Measurements from ENCODE around the gene DLG2.

Gene DLG2

DNA sequence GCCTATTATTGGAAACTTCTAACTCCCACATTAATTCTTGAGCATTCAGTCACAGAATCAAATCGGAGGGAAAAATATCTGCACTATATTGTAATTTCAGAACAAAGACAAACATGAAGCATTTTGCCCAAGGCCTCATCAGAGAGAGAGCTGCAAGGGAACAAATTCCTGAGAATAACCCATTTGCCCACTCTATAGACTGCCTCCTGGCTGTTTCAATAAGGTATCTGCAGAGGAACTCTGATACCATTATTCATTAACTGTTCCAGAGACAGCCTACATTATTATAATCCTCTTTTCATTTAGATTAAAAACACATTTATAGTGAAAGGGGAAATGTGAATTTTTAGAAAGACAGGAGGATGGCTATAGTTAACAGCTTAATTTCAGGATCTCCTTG is 663.9 kb downstream of the DLG2 start:
- DNase-seq: no peak

DNA sequence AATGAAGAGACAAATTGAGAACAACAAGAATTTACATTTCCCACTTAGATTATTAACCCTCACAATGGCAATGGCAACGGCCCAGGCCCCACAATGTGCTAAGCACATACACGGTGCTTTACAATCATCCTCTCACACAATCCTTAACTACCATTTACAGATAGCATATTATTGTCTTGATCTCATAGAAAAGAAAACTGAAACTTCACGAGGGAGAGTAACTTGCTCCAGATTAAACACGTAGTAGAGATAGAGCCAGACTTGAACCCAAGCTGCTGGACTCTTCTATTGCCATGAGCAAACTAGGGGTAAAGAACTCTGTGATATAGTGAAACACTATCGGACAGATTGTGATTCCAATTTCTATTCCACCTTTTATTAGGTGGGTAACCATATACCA is 665.1 kb downstream of the DLG2 start:
- no peak for DNase-seq

DNA sequence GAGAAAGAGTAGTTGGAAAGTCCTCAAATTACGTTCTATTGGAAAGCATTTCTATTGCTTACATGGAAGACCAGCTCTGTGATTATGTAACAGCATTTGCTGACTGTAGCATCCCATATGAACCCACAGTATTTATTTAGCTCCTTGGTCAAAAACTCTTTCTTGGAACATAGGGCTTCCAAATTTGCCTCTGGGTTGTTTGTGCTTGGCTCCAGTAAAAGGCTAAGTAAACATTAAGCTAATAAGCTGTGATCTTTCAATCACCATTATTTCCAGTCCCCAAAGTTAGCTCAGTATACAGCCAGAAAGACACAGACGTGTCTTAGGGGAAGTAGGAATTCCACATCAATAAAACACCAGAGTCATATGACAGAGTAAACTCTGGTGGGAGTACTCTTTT is 668.8 kb downstream of the DLG2 start:
- no peak for DNase-seq

DNA sequence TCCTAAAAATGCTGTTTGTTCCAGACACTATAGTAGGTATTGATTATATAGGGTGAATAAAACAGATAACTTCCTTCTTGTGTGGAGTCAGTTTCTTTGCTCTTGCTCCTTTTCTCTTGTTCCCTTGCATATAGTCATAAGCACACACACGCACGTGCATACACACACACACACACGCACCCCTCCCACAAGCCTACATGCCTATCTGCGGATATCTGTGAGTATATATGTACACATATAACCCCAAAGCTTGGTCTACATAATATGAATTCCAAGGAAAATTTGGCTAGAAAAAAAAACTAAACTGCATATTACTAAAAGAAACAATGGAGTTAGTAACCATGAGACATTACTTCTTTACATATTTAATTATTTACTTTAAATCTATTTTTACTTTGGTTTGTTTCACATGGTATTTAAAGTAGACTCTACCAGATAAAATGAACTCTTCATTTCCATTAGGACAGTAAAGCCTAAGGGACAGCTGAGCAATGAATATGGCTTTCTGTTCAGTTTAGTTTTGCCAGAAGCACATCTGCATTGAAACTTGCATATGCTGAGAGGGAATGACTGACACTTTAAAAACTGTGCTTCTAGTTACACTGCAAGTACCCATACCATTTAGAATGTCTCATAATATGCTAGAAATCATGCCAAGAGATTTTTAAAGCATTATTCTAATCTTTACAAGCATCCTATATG is 676.4 kb downstream of the DLG2 start:
- DNase-seq: no peak

DNA sequence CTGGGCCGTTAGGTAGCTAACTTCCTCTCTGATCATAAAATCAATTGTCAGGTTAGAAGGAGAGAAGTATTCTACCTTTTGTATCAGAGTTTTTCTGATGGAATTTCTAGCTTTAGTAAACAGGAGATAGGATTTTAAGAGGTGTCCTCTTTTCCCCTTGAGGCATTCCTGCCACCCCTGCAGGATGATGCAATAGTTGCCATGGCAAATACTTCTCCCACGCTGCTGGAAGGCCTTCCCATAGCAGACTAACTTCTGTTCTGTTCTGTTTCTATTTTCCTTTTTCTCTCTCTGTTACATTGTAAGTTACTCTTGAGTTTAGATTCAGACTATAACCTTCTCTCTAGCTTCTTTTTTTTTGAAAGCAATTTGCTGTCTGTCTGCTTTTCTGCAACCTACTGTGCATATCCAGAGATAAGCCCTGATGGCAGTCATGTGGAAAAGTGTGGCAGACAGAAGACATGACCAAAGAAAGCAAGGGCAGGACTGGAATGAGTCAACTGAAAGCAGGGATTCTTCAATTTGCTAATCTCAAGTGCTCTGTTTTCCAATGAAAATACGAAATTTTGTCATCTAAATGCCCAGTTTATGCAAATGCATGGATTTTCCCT is 679.1 kb downstream of the DLG2 start:
- DNase-seq: no peak

DNA sequence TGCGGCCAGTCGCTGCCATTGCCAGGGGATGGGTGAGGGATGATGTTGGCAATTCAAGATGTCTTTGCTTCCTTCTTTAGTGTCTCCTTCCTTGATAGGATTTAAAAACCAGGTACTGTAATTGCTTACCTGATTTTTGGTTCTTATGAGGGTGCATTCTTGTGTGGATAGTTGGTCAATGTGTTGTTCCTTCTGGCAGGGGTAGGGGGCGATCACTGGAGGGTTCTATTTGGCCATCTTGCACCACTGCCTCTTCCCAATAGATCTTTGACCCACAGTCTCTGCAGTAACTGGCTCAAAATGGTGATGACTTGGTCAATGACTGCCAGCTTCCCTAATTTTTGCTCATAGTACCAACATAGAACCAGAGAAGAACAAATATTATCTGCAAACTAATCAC is 680.1 kb downstream of the DLG2 start:
- DNase-seq: no peak

DNA sequence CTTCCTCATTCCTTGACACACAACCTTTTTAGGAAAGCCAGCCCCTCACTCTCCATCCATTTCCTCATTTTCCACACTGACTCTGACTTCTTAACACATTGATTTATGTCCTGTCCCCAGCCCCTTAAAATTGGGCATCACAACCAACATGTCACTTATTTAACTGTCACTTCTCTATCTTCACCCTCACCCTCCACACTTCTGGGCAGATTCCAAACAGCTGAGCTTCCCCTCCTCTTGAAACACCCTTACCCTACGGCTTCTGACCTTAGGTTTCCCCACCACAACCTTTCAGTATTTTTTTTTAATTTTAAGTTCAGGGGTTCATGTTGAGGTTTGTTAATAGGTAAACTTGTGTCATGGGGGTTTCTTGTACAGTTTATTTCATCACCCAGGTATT is 696.3 kb downstream of the DLG2 start:
- no peak for DNase-seq

DNA sequence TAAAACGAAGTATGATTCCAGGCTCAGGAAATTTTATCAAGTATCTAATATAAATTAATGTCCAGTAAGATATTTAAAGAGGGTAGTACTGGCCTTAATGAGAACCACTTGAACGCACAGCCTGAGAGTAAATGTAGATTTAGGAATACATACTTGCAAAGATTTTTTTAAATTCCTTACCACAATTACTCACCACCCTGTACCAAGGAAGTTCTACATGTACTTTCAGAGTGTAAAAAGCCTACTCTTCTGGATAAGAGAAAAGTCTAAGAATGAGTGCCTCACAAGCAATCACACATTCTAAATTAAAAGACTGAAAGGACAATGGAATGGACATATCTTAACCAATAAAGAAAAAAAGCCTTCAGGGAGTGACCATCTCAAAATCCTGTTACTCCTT is 697.4 kb downstream of the DLG2 start:
- no peak for DNase-seq

DNA sequence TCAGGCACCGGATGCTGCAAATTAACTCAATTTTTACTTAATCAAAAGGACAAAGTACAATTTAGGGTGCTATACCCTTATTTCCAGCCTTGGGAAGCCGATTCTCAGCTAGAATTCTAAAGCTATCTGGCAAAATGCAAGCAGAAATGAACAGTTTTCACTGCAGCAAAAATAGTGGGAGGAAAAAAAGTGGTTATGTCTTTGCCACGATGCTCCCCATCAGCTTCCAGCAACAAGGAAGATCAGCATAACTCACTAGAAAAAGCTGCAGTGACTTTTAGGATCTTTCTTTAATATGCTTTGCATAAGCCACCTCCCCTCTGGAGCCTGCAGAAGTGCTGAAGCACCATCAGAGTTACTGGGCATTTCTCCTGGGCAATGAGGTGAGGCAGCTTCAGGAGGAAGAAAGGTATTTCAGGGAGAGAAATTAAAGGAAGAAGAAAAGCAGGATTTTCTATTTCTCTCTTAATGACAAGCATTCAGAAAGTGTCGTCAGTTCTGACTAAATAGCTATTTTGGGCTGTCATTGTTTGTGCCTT is 702.9 kb downstream of the DLG2 start:
- DNase-seq: no peak

DNA sequence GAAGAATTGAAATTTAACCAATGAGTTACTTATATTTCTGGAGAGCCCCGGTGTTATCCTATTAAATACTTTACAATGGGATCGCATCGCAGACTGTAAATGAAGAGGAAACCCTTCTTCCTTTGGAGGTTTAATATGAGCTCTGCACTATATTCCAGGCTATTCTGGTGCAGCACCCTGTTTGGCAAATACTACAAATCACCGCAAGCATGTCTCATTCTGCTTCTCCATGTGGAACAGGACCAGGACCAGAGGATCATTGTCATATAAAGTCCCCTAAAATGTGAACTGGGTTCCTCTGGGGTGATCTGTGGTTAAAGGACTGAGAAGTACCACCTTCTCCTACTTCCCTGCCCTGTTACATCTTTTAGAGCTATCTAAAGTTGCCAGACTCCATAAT is 703.7 kb downstream of the DLG2 start:
- DNase-seq: no peak

DNA sequence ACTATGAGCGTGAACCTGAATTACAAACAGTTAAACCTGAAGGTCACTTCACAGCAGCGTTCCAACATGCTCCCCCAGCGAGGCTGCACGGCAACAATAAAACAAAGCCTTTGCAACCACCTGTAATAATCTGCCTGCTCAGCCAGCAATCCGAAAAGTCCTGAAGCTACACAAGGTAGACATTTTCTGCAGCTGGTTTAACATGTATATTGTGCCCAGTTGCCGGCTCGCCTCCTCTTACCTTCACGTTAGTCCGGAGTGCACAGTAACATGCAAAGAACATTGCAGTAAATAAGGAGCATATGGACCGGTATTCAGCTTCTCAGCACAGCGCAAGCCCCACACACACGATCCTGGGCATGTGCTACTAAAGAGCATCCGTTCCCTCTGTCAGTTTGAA is 704.3 kb downstream of the DLG2 start:
- no peak for DNase-seq

DNA sequence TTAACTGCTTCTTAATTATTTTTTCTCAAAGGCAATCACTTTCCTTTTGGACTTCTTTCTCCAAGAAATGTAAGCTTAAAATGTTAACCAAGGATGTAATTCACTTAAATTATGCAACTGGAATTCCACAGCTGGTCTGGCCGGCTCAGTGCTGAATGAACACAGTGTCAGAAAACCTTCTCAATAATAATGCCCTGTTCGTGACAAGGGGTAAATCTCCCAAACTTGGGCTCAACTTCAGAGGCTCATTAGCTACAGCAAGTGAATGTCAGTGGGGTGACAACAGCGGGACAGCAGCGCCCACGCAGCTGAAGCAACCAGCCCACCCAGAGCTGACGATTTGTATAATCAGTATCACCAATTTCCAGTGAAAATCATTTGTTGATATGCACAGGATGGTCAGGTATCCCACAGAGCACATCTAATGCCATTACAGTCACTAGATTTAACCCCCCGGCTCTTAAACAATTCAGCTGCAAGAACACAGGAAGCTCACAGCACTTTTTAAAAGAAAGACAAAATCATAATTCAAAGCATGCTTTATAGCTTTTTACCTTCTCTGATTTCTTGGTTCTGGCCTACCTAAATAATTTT is 704.8 kb downstream of the DLG2 start:
- DNase-seq: no peak

DNA sequence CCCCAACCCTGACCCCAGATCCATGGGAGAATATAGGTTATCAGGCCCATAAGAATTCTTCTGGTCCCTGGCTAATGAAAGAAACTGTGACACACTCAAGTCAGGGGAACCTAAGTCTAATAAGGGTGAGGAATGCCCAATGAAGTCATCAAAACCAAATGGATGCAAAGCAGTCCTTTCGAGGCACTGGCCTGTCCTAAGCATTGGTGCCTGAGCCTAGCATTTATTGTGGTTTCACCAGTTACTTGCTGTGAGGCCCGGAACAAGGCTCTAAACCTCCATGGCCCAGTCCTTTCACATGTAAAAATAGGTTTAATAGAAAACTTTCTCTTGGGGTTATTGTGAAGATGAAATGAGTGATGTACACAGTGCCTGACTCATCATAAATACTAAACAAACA is 712.6 kb downstream of the DLG2 start:
- no peak for DNase-seq

DNA sequence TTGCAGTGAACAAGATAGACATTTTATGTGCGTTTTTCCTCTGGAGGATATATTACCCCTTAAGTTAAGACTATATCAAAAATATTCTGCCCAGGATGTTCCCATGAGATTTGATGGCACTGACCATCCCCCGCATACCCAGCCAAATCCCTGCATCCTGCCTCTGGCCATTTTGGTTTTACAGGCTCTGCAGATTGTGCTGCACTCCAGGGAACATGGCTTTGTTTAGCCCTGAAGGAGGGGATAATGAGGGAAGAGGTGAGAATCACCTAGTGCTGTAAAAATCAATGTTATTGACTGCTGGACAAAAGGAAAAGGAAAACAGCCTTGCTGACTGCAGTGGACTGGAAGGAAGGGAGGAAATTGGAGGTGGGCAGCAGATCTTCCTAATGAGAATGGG is 717.4 kb downstream of the DLG2 start:
- no peak for DNase-seq

DNA sequence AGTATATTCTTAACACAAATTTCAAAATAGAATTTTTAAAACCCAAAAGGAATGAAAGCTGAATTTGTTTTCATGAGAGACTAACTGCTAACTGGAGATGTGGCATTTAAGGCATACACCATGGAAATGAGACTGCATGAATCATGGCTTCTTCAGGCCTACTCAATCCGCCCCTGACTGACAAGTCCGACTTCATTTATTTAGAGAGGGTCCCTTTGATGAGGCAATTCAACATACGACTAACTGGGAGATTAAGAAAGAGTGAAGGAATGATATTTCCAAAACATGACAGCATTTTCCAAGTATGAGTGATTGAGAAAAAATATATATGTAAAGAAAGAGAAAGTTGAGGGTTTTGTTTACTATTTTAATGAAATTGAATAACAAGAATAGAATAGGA is 720.1 kb downstream of the DLG2 start:
- DNase-seq: no peak

DNA sequence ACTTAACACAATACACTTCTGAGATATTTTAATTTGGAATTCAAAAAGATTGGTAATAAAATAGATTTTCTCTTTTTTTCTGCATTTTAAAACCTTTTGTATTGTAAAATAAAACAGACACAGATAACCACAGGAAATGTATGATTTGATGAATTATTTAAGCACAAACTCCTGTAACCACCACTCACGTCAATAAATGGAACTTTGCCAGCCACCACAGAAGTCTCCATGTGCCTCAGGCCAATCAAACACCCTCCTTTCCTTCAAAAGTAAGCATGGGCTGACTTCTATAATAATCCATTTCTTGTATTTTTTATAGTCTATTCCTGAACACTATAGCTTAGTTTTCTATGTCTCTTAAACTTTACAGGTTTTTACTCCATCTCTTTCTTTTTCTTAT is 721.7 kb downstream of the DLG2 start:
- no peak for DNase-seq

DNA sequence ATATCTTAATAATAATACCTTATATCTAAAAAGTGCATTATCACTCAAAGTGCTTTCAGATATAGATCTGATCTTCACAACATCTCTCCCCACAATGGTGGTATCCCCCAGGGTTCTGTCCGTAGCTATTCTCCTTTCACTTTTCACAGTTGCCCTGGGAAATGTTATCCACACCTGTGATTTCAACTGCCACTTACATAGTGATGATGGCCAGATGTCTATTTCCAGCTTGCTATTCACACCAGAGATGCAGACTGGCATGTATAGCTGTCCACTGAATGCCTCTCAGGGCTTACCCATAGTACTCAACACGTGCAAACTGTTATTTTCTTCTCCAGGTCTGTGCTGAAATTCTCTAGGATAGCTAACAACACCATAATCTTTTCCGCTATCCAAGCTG is 724.7 kb downstream of the DLG2 start:
- DNase-seq: no peak

DNA sequence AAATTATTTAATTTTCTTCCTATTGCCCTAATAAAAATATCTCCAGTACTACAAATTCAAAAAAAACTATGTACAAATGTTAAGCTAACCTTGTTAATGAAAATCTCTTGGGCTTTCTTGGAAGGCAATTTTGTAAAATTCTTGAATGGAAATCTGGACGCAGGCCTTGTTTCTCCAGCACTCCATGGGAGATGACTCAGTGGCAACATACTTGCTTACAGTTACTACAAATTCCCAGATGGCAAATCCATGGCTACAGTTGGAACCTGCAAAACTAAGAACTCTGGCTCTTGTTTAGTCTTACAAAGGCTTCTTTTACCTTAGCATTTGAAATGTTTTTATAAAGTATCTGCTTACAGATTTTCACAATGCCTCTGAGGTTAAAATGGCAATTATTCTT is 725.2 kb downstream of the DLG2 start:
- DNase-seq: no peak

DNA sequence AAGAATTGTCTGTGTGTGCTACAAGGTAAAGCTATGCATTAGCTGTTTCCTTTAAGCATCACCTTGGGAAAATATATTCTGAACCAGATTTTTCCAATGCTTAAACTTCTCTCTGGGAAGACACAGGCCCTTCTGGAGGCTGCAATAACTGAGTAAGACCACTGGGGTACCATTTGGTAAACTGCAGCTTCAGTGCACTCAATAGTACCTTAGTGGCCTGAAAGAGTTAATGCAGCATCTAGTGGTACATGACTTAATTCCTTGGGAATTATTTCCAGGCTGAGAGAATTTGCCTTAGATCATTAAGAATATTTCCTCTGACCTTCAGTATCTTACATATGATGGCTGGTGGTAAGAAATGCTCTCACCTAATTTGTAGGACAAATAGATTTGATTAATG is 727.4 kb downstream of the DLG2 start:
- DNase-seq: no peak

DNA sequence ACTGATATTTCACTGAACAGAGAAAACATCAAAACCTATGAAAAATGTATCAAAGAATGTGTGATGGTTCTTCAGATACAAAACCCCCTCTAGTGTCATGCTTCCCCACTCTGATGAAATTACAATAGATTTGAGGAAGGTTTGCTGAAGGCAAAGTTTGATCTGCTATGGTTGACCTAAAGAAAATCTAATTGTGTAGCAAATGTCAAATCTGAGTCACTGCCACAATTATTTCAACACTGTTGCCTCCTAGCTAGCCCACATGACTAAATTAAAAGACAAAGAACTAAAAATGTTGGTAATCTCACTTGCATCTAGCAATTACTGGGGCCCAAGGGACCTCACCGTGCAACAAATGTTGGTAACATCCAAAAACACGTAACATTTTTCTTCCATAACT is 728.0 kb downstream of the DLG2 start:
- DNase-seq: no peak

DNA sequence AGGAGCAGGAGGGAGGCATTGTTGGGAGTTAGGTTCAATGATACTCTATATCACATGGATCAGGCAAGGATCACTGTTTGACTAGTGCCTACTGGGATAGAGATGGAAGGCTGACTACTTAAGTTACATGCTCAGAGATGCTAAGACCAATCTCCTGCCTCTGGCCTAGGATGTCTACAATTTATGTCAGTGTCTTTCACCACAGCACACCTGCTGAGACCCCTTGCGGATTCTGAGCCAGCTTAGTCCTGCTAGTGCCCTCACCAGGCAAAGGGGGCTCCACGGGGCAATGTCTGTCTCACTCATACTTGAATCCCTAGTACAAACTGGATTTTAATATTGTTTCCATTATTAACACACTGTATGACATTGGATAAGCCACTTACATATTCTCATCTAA is 732.5 kb downstream of the DLG2 start:
- DNase-seq: no peak

DNA sequence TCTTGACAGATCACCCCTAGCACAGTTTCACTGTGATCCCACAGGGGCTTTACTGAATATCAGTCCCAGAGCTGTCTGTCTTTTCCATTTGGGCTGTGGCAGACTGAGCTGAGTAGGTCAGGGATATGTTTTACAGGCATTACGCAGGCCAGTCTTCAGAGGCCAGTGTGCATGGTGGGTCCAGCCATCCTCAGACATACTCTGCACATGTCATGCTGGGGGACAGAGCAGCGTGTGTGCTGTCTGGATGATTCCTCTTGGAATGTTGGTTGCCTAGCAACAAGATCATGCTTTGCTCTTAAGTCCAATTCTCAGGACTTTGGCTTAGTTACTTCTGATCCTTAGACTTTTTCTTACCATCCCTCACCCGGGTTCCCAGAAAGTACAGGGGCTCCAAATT is 736.5 kb downstream of the DLG2 start:
- no peak for DNase-seq

DNA sequence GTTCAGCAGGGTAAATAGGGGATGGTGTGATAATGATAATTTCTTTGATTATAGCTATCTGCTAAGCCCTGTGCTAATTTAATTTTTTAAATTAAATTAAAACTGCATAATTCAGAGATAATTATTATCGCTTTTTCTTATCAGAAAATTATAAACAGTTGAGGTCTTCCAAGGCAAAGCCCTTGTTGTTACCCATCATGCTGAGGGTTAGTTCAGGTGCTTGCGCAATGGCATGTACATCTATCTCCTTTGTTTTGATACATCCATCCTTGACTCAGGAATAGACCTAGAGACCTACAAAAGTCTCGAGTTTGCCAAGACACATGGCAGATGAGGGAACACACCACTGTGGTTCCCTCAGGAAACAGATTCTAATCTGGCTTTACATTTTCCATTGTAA is 737.6 kb downstream of the DLG2 start:
- no peak for DNase-seq

DNA sequence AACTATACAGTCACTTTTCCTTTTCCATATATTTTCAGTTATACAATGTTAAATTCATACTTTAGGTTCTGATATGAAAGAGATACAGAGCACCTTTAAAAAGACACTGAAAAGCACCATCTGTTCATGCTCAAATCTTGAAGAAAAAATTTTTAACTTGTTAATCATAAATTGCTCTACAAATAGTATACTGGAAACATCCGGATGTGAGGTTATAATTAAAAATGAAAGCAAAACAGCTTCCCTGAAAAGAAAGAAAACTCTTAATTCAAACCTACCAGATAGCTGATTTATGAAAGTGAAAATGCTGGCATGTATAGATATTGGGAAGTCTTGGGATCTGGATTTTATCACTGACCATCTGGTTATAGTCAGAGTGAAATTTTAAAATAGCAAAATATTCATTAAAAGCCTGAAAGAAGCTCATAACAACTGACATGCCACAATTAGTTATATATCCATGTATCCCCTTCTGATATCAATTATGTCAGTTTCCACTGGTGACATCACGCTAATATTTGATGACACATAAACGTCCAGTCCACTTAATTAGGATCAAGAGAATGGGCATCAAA is 740.0 kb downstream of the DLG2 start:
- no peak for DNase-seq
